HG02678 (cell line): ENCODE results near the gene LIFR.

Experiments
- ATAC-seq: cut with Tn5 transposase; IDR thresholded peaks from one replicate; pipeline ENCODE4 v1.9.1; 2021; ENCODE audit warnings: mild to moderate bottlenecking, moderate library complexity; ENCODE audit not compliant: unreplicated experiment

LIFR gene

DNA sequence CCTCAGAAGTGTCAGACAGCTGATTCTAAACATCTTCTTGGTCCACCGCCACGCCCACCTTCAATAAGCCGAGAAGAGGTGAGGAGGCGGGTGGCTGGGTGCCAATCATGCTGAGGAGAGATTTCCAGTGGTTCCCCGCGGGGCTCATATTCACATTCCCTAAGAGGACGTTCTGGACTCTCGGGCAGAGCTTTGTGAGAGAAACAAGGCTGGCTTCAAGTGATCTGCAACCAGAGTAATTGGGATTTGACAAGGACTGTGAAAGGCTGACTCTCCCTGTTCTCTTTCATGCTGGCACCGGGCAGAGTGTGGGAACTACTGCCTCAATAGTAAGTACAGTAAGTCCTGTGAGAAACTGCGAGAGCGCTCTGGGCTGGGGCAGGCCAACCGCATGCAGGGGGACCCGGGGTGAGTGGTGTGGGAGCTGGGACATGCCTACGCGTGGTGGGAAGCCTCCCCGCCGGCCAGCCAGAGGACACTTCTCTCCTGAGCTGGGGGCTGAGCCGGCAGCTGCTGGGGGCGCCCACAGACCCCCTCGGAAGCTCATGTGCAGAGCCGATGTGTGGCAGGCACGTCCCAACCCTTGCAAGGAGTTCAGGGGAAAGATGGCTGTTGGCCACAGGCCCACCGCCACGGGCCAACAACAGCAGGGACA lies 110.9 kb downstream of the LIFR start:
- ATAC-seq: no peak

DNA sequence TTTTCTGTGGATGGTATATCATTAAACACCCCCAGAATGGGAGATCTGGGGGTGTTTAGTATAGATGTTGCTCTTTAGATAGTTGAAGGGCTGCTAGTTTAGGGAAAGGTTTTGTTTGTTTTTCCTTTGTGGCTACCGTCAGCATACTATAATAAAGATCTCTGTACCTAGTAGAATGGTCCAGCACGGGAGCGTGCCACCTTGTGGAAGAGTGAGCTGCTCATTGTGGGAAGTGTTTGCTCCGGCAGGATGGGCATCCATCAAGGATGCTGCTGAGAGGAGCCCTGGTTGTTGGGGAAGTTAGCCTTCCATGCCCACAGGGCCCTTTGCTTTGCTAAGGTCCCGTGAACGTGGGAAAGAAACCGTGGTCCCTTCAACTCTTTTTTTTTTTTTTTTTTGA lies 113.1 kb downstream of the LIFR start:
- ATAC-seq: no peak

DNA sequence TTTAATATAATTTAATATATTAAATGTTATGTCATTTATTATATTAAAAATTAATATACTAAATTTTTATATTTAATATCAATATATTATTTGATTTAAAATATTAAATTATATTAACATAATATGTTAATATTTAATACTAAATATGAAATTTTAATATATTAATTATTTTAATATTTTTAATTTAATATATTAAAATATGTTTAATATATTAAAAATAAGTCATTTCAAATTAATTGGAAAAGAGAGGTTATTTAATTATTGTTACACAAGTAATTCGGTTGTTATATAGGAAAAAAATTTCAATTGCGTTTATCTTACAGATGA lies 114.2 kb downstream of the LIFR start:
- no peak for ATAC-seq

DNA sequence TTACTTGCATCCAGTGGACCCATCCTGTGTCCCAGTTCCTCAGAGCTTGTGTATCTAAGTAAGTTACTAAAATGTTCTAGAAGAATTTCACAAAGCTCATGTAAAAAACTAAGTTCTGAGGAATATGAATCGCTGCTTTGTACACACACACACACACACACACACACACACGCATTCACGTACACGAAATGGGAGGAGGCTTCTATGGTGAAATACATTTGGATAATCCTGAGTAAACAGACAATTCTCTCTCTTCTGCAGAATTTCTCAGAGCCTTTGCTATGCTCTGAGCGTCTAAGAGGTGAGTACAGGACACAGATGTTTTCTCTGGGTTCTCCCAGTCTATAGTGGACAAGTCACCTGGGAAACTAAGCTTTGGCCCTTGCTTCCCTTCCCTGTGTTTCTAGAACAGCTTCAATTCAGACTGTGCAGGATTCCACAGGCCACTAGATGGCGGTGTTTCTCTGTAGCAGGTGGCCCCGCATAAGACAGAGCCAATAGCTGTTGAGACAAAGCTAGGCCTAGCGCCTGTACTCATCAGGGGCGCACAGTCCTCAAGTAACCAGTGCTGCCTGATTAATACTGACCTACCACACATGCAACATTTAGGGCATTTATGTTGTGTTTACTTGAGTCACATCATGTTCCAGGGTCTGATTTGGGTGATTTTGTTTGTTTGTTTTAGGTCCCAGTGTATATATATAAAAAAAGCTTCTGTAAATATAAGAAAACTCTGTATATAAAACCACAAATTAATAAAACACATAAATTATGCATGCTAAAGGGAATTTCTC lies 114.8 kb downstream of the LIFR start:
- peak; percentile 100 for ATAC-seq

- no peak for ATAC-seq
Observed at GRCh38 chr5:38438757-38439156, 117.7 kb downstream of the LIFR start.

DNA sequence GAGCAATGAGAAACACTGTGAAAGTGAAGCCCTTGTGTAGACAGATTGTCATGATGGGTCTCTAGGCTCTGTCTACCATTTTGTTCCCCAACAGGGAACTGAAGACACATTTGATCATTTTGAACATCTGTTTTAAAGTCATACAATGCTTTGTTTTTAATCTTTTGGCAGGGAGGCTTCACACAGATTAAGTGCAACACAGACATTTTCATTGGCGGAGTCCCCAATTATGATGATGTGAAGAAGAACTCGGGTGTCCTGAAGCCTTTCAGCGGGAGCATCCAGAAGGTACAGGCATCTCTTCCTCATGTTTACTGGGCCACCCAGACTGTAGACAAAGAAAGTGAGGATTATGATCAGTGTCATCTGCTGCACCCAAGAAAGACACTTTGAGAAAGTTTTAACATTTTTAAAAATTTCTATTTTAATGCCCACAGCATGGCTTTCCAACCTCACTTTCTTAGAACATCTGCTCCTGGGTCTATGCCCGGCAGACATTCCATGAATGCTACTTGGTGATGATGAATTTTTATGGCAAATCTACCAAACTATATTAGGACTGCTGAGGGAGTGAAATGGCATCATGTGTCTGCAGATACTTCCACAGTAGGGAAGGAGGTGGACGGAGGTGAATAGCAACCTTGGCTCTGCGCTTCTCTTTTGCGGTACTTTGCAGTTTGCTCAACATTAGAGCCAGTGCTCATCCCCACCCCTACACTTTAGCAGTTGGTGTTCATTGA lies 121.3 kb downstream of the LIFR start:
- ATAC-seq: no peak

DNA sequence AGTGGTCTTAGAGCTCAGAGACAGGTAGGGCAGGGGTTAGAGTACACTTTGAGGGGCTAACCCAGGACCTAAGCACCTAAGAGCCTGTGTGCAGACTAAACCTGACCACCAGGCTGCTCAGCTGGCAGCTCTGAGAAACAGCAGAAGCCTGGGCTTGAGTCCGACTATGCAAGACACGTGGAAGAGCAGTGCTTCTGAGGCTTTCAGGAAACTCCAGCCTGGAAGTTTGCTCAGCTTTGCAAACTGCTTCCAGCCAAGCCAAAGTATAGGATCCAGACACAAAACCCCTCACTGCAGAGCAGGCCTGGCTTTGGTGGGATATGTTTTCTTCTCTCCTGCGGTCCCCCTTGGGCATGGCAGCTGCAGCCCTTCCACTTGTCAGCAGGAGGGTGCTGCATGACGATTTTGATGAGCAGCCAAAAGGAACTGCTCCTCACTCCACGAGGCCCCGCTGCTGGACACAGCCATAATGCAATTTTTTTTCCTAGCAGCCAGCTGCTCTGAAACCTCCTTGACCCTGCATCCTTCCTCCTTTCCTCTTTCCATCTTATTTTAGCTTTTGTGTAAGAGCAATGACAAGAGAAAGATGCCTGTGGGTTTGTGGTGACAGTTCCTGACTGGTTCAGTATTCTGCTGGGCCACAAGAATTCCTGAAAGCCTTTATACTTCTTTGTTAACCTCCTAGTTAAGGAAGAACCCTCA lies 123.1 kb downstream of the LIFR start:
- no peak for ATAC-seq

- no peak for ATAC-seq
Observed at GRCh38 chr5:38431242-38431853, 125.1 kb downstream of the LIFR start.

- ATAC-seq: no peak
Observed at GRCh38 chr5:38426986-38427950, 129.2 kb downstream of the LIFR start.

GRCh38 chr5:38426490-38426889 lies 130.0 kb downstream of the LIFR start:
- no peak for ATAC-seq
